Measurements from ENCODE around the gene STX16.

STX16 gene

GRCh38 chr20:58700121-58700821, 49.2 kb downstream of the STX16 start:
- no peak for FAIRE-seq

GRCh38 chr20:58700823-58701222, 49.7 kb downstream of the STX16 start:
- no peak for FAIRE-seq

DNA sequence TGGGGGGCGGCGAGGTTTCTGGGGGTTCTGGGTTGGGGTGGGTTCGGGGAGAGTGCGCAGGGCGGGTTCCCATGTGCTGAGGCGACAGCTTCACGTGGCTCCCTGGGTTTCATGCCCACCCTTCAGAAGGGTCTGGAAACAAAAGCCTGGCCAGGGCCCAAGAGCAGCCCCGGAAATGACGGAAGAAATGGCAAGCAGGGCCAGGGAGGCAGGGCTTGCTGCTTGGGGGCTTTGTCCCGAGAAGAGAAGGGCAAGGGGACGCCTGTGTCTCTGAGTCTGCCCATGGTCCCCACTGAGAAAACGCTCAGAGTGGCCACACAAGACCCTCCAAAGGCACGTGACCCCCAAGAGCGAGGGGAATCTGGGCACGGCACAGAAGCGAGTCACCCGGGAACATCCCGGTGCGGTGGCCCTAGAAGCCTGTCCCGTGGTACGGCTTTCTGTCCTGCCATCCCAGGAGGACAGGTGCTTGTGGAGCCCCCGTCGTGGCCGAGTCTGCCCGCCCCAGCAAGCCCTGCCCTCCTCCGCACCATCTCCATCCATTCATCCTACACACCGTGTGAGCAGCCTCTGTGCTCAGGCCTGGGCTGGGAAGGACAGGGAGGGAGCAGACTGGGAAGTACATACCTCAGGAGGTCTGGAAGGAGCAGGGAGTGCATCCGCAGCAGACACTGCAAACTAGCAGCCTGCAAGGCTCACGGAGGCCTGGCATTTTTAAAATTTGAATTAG, 50.5 kb downstream of the STX16 start:
- no peak for FAIRE-seq

GRCh38 chr20:58702161-58702510, 51.1 kb downstream of the STX16 start:
- no peak for FAIRE-seq

- FAIRE-seq: no peak
These were observed 52.0 kb downstream of the STX16 start for GRCh38 chr20:58702859-58703648.

DNA sequence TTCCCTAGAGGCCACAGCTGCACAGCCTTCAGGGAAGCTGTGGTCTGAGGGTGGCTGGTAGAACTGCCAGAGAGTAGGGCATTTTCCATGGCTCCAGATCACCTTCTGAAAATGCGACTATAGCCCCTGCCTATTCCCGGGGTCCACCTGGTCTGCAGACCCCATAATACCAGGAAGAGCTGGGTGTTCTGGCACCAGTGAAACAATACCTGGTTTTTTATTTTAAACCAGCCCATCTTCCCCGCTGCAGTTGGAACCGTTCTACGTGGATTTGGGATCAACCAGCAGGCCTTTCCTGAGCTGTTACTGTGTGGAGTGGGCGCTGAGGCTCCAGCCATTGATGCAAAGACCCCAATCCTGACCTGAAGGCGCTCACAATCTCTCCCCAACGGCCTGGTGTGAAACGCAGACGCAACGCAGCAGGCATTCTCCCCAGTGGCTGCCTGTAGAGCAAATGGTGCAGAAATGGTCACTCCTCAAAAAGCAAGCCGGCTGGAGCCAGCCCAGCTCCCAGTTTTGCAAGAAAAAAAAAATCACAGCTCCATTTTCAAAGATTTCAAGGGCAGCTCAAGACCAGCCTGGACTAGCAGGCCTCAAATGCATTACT, 52.8 kb downstream of the STX16 start:
- FAIRE-seq: no peak

- peak; percentile 95 for FAIRE-seq
These were observed 54.3 kb downstream of the STX16 start for GRCh38 chr20:58705208-58705926.

GRCh38 chr20:58706150-58706892, 55.2 kb downstream of the STX16 start:
- no peak for FAIRE-seq

GRCh38 chr20:58706975-58707681, 56.0 kb downstream of the STX16 start:
- no peak for FAIRE-seq

GRCh38 chr20:58707770-58708169, 56.7 kb downstream of the STX16 start:
- no peak for FAIRE-seq

DNA sequence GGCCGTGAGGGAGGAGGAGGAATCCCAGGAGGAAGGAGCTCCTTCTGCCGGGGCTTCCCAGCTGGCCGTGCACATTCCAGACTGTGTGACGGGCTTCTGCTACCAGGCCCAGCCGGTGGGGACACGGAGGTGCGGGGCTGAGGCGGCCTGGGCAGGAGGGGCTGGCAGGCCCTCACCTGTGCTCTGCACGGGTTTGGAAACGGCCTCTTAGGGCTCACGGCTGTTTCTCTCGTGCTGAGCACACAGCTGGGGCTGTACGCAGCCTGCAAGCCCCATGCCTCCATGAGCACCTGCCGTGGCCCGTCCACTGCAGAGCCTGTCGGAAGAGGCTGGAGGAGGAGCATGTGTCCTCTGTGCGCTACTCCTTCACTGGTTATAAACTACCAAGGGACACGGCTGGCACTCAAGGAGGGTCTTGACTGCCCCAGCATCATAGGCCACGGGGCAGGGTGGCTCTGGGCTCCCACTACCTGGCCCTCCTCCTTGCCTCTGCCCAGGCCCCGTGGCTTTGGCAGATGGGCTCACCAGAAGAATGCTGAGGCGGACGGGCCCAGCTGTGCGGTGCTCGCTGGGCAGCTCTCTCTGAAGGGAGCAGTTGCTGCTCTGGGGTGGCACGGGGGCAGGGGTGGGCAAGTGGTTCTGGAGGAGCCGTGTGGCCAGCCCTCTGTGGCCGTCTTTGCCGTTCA, 57.3 kb downstream of the STX16 start:
- no peak for FAIRE-seq

GRCh38 chr20:58709013-58709702, 58.1 kb downstream of the STX16 start:
- no peak for FAIRE-seq

DNA sequence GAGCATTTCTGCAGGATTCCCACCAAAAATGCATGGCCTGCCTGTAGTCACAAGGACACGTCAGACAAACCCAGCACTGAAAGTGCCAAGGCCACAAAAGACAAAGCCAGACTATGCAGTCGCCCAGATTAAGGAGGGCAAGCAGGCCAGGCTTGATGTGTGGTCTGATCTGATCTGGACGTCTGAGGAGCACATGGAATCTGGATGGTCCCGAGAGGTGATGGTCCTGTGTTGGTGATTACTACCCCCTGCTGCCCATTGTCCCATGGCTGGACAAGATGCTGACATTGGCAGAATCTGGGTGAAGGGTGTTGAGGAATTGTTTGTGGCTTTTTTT, 58.6 kb downstream of the STX16 start:
- no peak for FAIRE-seq

GRCh38 chr20:58710481-58711265, 59.6 kb downstream of the STX16 start:
- no peak for FAIRE-seq

DNA sequence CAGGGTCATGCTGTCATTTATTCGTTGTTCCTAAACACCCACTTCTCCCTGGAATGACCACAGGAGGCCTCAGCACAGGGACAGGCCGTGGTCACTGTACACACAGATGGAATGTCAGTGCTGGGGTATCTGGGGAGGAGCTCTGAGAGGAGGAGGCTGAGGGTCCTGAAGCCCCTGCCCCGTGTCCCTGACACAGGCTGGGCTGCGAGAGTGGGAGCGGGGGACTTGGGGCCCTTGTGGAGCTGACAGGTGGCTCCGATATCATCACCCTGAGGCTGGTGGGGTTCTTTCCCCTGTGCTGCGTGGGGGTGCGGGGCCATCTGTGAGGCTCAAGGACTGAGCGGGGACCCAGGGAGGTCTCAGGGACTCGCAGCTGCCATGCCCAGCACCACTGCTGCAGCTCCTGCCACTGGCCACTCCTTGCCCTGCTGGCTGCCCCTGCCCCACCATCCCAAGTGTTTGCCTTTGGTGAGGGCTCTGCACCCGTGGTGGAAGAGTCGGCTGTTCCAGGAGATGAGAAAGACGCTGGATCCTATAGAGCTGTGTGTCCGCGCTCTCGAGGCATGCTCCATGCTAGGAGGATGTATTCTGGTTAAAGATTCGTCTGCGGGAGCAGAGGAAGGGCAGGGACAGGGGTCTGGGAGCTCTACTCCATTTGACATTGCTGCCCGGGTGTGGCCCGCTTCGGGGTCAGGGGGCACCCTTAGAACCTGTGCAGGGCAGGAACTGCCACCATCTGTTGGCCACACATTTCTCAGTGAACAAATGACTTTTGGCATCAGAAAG, 60.4 kb downstream of the STX16 start:
- FAIRE-seq: no peak

DNA sequence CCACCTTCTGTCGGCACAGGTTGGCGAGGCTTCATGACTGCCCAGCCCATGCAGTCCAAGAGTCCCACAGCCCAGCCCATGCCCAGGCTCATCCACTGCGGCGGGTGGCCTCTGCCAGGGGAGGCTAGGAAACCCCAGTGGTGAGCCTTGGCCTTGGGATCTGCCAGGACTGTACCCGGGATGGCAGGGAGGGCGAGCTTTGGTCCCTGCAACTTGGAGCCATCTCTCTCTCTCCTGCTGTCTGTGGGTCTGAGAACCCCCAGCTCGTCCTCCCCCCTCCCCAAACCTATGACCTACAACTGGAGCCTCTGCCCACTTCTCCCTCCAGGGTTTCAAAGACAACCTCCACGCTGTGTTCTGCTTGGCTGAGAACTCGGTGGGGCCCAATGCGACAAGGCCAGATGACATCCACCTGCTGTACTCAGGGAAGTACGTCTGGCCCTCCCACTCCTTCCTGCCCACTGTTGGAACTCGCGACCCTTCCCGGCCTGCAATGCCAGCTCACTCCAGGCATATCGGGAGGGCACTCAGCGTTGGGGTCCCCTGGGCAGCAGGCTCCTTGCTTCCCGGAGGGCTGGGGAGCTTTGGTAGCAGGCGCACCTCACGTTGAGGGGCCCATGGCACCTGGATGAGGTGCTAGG, 61.2 kb downstream of the STX16 start:
- no peak for FAIRE-seq

GRCh38 chr20:58712806-58713731, 62.0 kb downstream of the STX16 start:
- no peak for FAIRE-seq
